Measurements from ENCODE around the gene NBEA.

- no peak for TF ChIP-seq EZH2phosphoT487 (IDR thresholded peaks at IDR 0.05; ENCODE audit: borderline replicate concordance)
- TF ChIP-seq CTCF (IDR thresholded peaks at IDR 0.05 in 2 of 3, conservative IDR thresholded peaks at IDR 0.05 in 1 of 3; ENCODE audit: borderline replicate concordance in 1 of 3, insufficient read depth in 1 of 3, low read depth in 2 of 3, low read length in 2 of 3): no peak
- TF ChIP-seq MAX (IDR thresholded peaks at IDR 0.05): no peak
These were observed 423.8 kb downstream of the NBEA start for GRCh38 chr13:35365883-35366282.
